Hematopoietic multipotent progenitor cell treated with erythropoietin and hydrocortisone succinate and interleukin-3 and kit ligand, for 8 days (in vitro differentiated cells): ENCODE data around the gene ZNF746.

Source experiments
- DNase-seq: peaks from one replicate; pipeline ENCODE4 v3.0.0-alpha.2; 2015

The ZNF746 gene

DNA sequence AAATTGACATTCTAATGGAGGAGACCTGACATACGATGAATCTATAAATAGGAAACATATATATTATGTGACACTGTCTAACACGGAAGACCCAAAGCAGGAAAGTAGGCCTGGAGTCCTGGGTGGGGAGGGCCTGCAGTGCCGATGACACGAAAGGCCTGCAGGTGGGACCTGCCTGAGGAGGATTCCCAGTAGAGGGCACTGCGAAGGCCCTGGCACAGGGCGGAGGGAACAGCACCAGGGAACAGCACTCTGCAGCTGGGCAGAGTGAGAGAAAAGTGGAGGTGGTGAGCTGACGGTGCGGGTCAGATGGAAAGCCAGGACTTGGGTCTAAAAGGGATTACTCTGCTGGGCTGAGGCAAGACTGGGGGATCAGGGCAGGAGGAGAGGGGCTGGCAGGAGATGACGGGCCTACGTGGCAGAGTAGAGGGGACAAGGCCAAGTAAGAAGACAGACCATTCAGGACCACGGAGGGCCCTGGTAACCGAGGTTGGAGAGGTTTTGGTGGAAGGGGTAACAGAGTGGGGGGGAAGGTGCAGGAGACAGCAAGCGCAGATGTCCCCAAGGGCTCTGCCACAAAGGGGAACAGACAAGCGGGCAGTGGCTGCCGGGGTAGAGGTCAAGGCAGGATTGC is 8.1 kb downstream of the ZNF746 start:
- DNase-seq: peak; percentile 15

DNA sequence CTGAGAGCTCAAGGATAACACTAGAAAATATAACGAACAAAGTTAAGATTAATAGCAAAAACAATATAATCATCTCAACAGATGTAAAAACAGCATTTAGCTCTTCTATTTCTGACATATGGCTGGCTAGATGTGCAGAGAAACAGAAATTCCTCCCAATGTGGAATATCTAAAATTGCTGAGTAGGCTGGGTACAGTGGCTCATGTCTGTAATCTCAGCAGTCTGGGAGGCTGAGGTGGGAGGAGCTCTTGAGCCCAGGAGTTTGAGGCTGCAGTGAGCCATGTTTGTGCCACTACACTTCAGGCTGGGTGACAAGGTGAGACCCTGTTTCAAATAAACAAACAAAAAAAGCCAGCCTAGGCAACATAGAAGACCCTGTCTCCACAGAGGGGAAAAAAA is 18.0 kb downstream of the ZNF746 start:
- DNase-seq: no peak

DNA sequence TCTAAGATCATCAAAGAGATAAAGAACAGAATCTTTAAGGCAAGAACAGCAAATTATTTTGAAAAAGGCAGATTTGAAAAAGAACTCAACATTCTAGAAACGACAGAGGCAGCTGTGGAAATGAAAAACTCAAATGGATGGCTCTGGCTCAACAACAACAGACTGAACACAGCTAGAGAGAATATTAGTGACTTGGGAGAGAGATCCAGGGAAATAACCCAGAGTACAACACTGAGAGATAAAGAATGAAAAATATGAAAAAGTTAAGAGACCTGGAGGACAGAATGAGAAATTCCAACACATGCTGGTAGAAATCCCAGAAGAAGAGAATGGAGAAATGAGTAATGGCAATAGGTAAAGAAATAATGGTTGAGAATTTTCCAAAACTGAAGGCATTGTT is 18.9 kb downstream of the ZNF746 start:
- no peak for DNase-seq

DNA sequence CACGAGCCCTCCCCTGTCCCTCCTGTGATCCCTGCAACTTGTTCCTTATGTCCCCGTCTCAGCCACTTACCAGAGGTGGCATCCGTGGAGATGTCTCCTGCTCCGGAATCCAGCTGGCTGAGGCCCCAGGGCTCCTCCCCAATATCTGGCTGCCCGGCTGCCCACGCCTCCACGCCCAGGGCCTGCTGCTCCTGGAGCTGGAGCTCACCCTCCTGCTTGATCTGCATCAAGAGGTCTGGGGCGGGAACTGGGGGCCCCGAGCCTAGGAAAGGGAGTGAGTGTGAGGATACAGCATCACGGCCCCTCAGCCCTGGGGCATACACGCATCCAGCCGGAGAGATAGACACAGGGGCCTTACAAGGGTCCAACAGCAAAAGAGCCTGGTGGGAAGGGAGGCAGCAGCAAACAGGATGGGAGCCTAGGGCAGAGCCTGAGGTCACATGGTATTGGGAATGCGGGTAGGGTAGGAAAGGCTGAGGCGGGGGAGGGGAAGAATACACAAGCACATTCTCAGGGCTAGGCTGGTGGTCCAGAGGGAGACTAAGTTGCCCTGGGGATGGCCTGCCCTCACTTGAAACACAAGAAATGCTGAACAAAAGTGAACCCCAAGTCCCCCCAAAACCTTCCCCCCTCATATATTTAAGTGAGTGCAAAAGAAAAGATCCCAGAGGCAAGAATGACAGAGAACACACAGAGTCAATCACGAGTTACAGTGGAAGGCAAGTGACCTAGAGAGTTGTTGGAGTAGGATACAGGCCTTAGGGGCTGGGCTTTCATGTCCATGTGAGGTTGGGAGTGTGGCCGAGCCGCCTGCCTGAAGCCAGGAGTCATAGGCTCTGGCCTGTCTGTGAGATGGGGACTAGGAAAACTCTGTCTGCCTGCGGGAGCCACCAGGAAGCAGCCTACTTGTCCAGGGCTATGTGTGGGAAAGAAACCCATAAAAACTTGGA is 19.8 kb downstream of the ZNF746 start:
- DNase-seq: no peak

DNA sequence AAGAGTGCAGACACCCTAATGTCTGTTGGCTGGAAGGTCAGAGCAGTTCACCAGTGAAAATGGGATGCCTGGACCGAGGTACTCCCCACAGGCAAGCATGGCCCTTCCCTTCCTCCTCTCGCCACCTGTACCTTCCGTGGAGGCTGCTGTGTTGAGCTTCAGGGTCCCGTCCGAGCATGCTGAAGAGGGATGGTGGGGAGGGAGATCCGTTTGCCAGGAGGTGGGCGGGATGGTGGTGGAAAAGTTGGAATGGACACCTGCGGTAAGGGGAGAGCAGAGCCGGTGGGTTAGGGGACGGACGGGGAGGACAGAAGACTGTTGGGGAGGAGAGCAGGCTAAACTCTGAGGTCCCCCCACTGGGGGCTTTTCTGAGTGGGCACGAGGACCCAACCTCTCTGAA is 20.8 kb downstream of the ZNF746 start:
- DNase-seq: no peak

DNA sequence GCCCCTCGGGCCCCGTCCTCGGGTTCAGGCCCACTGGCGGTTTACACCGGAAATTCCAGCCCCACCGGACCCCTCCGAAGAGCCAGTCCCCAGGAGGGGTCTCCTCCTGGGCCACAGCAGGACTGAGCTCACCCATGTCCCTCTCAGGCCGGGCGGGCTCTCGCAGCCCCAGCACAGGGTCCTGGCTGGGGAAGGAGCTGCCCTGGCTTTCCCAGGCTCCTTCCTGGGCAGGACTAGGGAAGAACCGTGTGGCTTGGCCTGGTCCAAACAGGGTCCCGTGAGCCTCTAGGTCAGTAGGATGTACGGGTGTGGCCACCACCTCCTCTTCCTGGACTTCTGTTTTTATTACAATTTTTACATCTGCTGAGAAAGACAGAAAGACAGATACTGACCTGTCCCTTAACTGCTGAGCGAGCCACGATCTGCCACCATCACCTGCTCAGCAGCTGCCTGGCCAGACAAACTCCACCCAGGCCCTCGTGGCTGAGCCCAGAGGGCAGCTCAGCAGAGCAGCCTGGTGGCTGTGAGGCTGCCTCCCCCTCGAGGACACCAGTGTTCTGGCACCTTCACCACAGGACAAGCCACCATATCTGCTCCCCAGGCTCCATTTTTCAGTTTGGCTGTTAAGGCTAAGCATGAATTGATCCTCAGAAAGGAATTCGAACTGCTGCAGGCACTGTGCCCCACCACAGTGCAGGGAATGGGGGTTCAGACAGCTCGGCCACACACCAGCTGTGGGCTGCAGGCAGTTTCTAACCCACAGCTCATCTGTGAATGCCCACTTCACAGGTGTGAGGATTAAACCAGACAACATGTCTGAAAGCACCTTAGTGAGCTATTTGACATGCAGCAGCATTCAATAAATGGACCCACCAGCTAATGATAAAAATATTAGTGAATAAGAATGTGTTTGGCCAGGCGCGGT is 22.2 kb downstream of the ZNF746 start:
- DNase-seq: no peak

DNA sequence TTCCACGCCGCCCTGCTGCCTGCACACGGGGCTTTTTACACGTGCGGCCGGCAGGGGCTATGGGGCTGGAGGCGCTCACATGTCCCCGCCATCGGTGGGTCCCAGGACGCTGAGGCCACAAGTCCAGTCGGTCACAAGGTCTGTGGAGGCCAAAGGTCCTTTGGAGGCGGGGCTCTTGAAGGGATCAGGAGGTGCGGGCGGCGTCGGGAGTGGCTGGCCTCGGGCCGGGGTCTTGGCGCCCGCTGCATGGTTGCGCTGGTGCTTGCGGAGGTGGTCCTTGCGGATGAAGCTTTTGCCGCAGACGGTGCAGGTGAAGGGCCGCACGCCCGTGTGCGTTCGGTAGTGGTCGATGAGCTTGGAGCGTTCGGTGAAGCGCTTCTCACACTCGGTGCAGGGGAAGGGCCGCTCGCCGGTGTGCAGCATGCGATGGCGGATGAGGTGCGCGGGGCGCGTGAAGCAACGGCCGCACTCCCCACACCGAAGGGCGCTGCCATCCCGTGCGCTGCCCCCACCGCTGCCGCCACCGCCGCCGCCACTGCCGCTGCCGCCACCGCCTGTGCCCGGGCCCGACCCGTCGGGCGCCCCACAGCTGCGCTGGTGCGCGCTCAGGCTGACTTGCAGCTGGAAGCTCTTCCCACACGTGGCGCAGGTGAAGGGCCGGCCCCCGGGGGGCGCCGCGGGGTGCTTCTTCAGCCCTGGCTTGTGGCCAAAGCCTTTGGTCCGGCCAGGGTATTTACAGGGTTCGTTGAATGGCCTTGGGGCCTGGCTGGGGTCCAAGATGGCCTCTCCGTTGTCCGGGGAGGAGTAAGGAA is 23.1 kb downstream of the ZNF746 start:
- DNase-seq: no peak

DNA sequence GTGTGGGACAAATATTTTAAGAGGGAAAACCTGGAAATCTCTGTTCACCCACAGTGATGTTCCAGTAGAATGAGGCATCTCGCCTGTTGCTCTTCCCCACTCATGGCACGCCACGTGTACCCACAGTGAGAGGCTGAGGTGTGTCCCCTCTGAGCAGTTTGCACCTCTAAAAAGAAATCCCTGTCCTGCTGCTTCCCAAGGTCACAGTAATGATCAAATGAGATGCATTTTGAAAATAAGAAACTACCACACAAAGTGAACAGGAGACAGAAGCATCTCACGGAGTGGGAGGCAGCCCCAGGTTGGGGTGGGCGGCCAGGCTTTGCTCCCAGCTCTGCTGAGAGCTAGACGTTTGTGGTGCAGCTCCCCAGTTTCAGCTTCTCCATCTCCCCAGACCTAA is 24.4 kb downstream of the ZNF746 start:
- DNase-seq: no peak

DNA sequence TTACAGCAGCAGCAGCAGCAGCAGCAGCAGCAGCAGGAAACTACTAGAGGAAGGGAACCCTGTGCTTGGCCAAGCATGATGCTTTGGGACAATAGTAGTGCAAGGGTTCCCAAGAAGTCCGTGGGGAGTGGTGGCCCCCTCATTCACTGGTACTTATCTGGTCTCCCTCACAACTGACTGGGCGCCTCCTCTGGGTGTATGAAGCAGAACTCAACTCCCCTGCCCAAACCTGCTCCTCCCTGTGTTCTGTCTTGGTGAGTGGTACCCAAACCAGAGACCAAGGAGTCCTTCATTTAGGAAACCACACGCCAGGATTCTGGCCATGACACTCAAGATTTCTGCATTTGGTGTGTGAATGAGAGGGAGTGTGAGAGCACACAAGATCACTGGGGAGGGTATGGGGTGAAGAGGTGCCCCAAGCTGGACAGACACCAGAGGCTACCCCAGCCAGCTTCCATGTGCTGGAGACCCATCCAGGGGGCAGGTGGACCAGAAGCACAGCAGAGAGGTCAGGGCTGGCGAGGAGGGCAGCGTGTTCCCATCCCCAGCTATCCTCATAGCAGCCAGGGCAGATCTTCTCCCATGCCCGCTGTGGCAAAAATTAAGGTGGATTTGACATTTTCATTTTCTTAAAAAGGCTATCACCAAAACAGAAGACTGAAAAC is 26.2 kb downstream of the ZNF746 start:
- no peak for DNase-seq

DNA sequence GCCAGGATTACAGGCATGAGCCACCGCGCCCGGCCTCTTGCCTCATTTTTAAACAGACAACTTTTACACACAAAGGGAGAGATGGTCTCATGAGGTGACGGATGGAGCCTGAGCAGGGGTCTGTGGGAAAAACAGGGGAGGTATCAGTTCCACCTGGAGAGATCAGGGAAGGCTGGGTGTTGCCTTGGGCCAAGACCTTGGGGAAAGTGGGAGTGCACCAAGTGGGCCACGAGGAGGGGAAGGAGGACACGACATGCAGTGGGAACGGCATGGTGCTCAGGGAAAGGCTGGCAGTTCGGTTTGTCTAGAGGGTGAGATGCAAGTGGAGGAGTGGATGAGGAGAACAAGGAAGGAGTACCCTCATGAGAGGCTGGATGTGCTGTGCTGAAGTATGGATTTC is 27.8 kb downstream of the ZNF746 start:
- no peak for DNase-seq

DNA sequence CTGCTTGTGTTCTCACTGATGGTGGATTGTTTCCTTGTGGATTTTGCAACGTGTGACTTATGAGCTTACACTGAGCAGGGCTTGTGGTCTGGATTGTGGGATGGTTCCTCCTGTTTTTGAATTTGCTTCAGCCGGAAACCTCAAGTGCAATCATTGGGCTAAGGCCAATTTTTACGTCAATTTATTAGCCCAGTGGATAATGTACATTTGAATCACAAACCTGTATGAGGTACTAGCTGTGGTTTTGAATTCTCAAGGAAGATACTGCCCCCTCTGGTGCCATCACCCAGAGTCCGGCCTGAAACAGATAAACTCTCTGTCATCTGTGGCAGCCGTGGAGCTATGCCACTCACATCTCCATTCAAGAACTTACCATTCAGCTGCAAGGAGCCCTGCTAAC is 29.4 kb downstream of the ZNF746 start:
- DNase-seq: peak; percentile 9

DNA sequence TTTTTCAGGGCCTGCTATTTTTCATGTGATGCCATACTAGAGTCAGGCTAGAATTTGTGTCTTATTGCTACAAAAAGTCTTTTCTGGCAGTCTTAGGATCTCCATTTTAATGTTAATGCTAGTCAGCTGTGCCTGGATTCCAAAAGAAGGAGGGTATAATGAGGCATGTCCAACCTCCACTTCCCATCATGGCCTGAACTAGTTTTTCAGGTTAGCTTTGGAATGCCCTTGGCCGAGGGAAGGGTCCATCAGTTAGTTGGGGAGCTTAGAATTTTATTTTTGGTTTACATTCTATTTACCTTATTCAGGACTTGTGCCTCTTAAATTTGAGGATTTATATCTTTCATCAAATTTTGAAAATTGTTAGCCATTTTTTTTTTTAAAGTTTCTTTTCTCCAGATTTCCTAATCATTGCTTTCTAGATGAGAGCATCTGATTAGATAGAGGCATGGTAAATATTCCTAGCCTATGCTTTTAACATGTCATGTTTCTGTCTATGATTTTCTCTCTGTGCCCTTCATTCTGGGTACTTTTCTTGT is 30.2 kb downstream of the ZNF746 start:
- no peak for DNase-seq

DNA sequence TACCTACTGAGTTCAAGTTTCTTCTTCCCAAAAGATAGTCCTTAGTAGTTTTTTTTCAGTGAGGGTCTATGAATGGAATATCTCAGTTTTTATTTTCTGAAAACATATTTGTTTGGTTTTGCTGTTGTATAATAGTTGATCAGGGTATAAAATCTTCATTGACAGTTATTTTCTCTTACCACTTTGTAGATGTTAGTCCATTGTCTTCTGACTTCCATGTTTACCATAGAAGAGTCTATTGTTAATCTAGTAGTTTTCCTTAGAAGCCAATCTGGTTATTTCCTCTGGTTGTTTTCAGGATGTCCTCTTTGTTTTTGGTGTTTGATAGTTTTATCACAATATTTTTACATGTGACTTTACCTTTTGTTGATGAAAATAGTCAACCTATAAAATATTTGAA is 31.2 kb downstream of the ZNF746 start:
- DNase-seq: no peak

DNA sequence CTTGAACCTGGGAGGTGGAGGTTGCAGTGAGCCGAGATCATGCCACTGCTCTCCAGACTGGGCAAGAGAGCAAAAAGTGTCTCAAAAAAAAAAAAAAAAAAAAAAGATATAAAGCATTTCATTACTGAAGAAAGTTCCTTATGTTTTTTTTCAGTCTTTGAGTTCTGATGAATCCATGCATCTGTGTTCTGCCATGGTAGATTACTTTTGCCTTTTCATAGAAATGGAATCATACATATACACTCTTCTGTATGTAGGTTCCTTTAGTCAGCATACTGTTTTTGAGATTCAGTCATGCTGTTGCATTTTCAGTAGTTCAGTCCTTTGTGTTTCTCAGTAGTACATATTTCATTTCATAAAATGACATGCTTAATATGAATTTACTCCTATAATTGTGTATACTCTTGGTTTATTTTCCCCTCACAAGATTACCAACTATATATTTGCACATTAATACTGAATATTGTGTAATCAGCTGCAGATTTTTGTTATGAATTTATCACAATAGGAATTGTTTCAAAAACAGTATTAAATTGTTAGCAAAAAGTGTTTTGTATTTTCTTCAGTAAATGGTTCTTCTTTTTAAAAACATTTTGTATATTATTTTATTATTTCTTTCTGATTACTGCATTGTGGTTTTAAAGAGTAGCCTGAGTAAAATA is 34.0 kb downstream of the ZNF746 start:
- no peak for DNase-seq

DNA sequence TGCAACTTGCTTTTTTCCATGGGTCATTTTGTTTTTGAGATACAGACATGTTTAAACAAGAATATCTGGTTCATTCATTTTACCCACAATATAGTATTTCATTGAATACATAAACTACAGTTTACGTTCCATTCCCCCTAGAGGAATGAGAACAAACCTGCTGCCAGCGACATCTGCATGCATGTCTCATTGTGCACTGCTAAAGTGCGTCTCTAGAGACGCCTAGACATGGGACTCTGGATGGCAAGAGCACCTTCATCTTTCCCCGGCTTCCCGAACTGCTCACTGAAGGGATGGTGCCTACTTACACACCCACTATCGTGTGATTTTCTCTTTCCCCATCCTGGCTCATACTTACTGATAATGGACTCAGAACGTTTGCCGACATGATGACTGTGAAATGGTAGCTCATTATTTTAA is 35.5 kb downstream of the ZNF746 start:
- DNase-seq: no peak

DNA sequence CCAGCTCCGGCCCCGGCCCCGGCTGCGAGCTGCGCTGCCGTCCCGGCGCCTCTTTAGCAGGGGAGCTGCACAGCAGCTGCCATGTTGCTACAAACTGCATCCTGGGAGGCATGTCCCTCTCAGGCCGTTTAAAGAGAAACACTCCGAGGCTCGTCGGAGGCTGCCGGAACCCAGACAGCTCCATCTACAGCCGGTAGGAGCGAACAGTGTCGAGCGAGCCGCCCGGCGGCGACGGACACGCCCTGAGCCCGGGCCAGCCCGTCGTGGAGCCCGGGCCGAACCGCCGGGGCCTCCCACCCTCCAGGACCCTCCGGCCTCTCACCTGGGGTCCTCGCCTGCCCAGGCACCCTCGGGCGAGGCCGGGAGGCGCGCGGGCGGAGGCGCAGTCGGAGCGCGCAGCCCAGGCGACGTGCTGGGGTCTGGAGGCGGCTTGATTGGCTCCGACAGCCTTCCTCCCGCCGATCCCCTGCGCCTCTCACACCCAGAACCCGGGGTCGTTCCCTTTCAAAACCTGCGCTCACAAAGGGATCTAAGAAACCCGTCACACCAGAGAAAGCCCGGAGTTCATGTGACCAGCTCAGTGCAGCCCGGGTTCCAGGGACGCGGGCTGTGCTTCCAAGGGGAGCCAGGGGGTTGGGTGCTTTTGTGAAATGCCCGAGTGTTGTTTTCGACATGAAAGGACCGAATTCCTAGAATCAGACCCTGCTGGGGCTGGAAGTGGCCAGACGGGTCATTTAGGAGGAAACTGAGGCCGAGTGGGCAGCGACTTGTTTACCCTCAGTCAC is 36.9 kb downstream of the ZNF746 start, which contains the start of gene ZNF777:
Gene ZNF777, minus strand, starts transcription at position 570 of the 785 bp plus-strand sequence. CDS start 5,040 bp downstream, outside the sequence.
- DNase-seq: peak; percentile 90

DNA sequence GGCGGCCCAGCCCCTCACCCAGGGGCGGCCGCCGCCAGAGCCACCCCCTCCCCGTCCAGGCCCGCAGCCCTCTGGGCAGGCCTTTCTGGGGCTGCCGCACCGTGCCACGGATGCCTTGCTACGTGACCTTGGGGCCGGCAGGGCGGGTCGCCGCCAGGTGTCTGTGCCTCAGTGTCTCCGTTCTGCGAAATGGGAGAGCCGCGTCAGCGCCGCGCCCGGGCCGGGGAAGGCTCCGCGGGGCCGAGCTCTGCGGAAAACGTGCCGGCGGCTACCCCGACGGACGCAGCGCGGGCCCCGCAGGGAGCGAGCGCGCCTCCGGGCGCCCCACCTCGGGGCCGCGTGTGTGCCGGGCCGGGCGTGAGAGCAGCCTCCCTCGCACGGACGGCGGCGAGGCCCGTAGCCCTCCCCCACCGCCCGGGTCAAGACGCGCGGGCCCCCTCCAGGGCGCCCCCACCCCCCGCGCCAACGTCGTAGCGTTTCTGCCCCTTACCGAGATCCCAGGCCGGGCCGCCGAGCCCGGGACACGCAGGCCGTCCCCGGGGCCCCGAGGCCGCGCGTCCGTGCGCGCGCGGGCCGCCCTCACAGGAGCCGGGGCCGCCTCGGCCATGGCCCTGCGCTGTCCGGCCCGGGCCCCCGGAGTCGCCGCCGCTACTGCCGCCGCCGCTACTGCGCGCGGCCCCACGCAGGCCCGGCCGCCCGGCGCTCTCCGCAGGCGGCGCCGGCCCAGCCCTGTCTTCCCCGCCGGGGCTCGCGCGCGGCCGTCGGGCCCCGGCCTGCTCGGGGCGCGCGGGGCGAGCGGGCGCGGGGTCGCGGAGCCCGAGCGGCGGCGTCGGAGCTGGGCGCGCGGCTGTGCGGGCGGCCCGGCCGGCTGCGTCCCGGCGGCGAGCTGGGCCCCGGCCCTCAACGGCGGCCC is 37.8 kb downstream of the ZNF746 start:
- no peak for DNase-seq

DNA sequence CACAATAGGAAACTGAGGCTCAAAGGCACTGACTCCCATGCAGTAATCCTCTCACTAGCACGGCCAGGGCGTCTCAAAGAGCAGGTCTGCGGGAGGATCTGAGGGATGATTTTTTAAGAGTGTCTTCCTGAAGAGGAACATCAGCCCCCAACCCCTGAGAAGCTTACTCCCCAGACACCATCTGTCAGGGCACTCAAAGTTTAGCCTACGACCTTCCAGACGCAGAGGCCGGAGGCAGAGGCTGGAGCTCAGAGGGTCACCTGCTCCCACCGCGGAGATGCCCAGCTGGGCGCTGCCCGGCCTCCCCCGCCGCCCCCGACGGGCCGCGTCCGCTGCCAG is 38.4 kb downstream of the ZNF746 start:
- DNase-seq: no peak

DNA sequence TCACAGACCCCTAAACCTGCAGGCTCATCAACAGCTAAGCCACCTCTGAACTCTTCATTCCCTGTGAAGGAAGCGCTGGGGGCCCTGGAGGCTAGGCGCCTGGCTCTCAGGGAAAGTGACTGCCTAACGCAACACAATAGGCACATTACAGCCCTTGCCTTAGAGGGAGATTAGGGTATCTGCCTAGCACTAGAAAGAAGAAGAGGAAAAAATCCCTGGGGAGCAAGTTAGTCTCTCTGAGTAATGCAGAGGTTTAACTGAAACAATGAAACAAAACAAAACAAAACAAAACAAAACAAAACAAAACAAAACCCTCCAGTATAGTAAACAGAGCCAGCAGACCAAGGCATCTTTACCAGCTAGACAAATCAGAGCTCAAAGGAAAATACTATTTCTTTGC is 39.4 kb downstream of the ZNF746 start:
- no peak for DNase-seq
